PC-9 (cell line): ENCODE results near the gene PRMT5.

Experiments
- CTCF ChIP-seq: fragments of 200-600 bp; sonication (generic); conservative IDR thresholded peaks from 2 replicates; pipeline ENCODE4 v1.6.1; 2017; ENCODE audit warnings: mixed run types, antibody characterized with exemption, mild to moderate bottlenecking, moderate library complexity
- EZH2 ChIP-seq: fragments of 200-600 bp; sonication (generic); IDR thresholded peaks from 2 replicates; pipeline ENCODE4 v1.8.0; 2017; ENCODE audit warnings: antibody characterized with exemption, low read depth

DNA sequence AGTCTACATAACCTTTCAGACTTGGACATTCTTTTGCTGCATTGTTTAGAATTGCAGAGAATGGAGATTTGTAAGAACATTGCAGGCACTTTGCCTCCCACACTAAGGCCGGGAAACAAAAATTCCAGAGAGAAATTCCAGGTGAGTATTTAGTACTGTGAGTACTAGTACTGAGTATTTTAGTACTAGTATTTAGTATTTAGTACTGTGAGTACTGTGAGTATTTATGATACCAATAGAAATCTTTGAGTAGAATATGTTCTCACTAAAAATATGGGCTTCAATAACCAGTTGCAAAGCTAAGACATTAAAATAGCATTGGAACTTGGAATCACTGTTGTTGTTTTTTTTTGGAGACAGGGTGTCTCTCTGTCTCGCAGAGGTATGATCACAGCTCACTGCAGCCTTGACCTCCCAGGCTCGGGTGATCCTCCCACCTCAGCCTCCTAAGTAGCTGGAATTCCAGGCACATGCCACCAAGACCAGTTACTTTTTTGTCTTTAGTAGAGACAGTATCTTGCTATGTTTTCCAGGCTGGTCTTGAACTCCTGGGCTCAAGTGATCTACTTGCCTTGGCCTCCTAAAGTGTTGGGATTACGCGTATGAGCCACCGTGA, 33.0 kb upstream of the PRMT5 start:
- no peak for TF ChIP-seq CTCF
- TF ChIP-seq EZH2, result no peak
